SIG-M5 (cell line): ENCODE measurements around the gene ALB.

Experiments used
- DNase-seq: peaks from one replicate; lab custom pipeline; 2025; lab: John Stamatoyannopoulos, UW

ALB gene

DNA sequence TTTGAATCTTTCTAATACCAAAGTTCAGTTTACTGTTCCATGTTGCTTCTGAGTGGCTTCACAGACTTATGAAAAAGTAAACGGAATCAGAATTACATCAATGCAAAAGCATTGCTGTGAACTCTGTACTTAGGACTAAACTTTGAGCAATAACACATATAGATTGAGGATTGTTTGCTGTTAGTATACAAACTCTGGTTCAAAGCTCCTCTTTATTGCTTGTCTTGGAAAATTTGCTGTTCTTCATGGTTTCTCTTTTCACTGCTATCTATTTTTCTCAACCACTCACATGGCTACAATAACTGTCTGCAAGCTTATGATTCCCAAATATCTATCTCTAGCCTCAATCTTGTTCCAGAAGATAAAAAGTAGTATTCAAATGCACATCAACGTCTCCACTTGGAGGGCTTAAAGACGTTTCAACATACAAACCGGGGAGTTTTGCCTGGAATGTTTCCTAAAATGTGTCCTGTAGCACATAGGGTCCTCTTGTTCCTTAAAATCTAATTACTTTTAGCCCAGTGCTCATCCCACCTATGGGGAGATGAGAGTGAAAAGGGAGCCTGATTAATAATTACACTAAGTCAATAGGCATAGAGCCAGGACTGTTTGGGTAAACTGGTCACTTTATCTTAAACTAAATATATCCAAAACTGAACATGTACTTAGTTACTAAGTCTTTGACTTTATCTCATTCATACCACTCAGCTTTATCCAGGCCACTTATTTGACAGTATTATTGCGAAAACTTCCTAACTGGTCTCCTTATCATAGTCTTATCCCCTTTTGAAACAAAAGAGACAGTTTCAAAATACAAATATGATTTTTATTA, 28.3 kb downstream of the ALB start:
- no peak for DNase-seq

DNA sequence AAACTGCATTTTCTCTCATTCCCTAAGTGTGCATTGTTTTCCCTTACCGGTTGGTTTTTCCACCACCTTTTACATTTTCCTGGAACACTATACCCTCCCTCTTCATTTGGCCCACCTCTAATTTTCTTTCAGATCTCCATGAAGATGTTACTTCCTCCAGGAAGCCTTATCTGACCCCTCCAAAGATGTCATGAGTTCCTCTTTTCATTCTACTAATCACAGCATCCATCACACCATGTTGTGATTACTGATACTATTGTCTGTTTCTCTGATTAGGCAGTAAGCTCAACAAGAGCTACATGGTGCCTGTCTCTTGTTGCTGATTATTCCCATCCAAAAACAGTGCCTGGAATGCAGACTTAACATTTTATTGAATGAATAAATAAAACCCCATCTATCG, 29.1 kb downstream of the ALB start:
- no peak for DNase-seq

DNA sequence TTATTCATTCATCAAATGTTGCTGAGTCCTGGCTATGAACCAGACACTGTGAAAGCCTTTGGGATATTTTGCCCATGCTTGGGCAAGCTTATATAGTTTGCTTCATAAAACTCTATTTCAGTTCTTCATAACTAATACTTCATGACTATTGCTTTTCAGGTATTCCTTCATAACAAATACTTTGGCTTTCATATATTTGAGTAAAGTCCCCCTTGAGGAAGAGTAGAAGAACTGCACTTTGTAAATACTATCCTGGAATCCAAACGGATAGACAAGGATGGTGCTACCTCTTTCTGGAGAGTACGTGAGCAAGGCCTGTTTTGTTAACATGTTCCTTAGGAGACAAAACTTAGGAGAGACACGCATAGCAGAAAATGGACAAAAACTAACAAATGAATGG, 30.2 kb downstream of the ALB start:
- DNase-seq, result no peak

DNA sequence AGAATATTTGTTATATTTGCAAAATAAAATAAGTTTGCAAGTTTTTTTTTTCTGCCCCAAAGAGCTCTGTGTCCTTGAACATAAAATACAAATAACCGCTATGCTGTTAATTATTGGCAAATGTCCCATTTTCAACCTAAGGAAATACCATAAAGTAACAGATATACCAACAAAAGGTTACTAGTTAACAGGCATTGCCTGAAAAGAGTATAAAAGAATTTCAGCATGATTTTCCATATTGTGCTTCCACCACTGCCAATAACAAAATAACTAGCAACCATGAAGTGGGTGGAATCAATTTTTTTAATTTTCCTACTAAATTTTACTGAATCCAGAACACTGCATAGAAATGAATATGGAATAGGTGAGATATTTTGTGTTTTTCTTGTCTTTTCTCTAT, 31.9 kb downstream of the ALB start, which contains the start of gene AFP:
TSS of gene AFP (plus strand) at position 238 of the 400 bp plus-strand sequence. CDS start at position 280, 42 bp downstream.
- DNase-seq, result no peak

DNA sequence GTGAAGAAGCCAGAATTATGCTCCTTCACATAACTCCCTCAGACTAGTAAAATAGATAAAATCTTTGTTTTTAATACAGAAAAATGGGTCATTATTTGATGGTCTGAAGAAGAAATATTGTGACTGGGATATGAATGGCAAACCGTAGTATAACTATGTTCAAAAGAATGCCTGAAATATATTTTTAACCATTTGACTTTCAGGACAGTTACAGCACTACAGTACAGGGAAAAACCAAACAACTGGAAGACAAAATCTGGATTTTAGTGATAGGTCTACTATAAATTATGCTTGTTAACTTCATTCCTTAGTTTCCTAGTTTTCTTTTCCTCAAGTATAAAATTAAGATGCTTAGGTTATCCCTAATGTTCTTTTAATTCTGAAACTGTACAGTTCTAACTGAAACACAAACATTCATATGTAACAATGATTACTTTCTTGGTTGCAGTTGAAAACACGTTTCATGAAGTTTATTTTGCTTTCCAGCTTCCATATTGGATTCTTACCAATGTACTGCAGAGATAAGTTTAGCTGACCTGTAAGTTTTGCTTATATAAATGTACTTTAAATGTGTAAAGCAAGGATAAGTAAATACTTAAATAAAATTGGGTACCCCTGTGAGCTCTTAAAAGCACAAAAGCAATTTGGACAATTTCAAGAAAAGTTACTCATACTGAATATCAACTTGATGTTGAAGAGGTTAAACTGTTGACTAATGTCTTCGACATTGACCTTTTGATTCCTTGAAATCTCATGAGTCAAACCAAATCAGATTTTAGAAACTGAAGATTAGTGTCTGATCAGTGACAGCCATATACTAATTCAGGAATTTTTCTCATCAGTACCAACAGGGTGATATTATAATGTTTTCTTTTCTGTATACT, 32.8 kb downstream of the ALB start:
- no peak for DNase-seq

DNA sequence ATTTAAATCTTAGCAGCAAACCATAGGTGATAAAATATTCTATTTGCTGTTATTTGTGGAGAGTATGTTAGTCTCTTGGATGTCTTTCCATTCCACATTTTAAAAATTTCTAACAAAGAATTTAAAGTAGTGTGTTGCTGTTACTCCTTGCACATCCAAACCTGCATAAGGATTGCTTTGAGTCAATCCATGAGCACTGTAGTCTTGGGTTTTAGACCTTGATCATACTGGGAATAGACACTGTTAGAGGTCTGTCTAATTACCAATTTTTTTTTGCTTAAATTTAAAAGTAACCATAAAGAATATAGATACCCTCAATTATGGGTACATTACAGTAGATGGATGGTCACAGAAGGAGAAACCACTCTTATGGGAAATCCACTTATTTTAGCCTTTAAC, 33.5 kb downstream of the ALB start:
- no peak for DNase-seq

DNA sequence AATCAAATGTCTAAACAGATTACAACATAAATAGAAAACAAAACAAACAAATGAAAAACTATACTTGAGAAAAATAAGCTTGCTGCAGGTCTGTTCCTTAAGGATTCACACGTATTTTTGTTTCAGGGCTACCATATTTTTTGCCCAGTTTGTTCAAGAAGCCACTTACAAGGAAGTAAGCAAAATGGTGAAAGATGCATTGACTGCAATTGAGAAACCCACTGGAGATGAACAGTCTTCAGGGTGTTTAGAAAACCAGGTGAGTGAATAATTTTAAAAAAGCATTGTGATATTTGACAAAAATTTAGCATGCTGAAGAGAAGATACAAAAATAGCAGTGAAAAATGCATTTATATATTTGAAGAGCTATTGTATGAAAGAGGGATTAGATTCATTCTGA, 34.0 kb downstream of the ALB start:
- no peak for DNase-seq

DNA sequence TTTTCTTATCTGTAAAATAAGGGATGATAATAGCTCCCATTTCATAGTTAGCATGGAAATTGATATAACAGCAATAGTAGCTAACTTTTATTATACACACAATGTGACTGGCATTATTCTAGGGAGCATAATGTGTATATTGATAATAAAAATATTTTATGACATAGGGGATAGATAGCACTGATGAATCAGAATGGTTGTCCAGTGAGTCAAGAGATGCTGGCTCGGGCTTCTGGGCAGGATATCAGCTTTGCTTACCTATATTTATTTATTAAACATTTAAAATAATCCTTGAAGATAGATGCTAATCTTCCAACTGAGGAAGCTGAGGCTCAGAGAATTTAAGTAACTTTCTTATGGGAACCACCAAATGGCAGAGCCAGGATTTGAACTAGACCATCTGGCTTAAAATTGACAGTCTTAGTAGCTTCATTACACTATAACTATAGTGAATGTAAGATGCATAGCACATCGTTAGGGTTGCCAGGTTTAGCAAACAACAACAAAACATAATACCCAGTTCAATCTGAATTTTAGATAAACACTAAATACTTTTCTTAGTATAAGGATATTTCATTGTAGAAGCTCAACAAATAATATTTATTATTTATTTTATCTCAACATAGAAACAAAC, 34.6 kb downstream of the ALB start:
- DNase-seq, result no peak

DNA sequence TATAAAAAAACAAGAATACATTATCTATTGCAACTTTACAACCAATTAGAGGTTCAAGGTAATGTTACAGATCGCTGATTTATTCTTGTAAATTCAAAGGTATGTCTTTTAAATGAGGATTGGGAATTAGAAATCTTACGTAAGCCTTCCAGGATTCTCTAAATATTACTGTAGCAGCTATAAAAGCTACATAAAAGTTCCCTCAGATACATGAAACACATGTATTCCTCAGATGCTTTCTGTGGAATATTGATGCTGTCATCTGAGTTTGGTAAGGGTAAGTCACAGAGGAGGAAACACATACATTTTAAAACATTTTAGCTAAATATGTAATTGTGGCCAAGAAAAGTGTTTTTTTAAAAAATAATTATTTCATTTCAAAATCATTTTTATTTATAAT, 35.4 kb downstream of the ALB start:
- DNase-seq, result no peak

DNA sequence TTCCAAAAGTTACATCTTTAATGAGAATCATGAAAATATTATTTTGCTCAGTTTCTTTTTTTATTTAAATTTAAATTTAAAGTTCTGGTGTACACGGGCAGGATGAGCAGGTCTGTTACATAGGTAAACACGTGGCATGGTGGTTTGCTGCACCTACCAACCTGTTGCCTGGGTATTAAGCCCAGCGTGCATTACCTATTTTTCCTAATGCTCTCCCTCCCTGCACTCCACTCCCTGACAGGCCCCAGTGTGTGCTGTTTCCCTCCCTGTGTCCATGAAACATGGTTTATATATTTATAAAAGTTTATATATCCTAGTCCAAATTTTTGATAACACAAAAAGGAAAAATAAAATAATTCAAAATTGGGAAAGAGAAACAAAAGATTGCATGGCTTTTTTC, 35.9 kb downstream of the ALB start:
- DNase-seq, result no peak

DNA sequence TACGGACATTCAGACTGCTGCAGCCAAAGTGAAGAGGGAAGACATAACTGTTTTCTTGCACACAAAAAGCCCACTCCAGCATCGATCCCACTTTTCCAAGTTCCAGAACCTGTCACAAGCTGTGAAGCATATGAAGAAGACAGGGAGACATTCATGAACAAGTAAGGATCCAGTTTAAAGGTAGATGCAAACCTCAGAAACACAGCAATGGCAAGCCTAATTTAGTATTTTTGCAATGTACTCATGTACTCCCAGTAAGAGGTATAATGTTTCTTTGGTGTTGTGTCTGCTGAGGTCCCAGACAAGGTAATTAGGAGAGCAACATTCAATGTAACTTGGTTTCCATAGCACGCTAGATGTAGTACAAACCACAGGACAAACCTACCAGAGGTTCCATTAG, 36.6 kb downstream of the ALB start:
- no peak for DNase-seq

DNA sequence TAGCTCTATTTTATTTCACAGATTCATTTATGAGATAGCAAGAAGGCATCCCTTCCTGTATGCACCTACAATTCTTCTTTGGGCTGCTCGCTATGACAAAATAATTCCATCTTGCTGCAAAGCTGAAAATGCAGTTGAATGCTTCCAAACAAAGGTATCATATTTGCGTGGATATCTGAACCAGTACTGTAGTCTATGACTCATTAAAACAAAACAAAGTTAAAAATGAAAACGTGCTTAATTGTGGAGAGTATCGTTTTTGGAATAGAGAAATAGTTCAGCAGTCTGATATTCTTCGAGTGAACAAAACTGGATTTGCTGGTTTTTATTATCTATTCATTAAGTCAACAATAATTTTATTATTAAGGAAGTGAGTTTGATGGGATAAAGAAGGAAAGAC, 38.2 kb downstream of the ALB start:
- no peak for DNase-seq

DNA sequence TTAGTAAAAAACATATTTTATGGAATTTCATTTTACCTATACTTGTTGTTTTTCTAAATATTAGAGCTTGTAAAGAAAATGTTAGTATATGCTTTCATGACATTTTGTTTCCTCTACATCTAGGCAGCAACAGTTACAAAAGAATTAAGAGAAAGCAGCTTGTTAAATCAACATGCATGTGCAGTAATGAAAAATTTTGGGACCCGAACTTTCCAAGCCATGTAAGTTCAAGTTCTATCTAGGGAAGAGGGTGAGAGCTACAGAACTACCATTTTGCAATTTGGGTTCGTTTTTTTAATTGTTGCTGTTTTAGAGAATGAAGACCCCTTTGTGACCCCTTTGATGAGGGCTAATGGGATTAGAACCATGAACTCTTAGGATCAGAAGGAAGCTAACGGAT, 39.1 kb downstream of the ALB start:
- DNase-seq, result no peak

DNA sequence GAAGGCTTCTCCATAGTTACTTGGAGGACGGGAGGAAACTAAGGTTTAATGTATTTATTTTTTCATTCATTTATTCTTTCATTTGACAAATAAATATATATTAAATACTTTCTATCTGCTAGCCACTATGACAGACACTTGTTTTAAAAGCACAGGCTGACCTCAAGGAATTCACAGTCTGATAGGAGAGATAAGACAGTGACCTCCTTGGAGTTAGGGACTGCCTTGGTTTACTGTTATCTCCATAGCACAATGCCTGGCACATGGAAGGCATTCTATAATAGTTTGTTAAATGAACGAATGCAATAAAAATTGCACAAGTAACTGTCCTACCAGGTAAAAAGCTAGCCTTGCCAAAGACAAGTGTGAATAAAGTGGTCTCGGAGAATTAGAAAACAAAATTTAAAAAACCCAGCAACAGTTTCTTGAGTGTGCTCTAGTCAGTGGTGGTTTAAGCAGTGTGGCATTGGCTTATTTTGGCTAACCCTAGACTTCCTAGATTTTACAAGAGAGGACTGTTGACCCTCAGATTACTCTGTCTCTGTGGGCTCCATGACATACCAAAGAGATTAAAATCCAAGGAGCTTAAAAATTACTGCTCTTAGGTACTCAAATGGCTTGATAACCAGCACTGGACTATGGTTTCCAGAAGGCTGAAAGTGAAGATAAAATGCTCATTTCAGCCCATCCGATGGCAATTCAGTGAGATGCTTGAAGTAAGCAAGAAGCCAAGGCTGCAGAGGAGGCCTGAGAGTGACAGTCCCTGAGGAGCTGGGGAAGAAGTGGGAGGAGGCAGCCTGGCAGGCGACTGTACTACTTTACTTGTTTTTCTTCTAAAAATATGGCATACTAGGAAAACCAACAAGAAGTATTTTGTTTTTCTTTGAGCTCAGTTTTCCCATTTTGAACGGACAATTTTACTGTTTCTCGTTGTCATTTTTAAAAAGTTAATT, 41.6 kb downstream of the ALB start:
- no peak for DNase-seq

DNA sequence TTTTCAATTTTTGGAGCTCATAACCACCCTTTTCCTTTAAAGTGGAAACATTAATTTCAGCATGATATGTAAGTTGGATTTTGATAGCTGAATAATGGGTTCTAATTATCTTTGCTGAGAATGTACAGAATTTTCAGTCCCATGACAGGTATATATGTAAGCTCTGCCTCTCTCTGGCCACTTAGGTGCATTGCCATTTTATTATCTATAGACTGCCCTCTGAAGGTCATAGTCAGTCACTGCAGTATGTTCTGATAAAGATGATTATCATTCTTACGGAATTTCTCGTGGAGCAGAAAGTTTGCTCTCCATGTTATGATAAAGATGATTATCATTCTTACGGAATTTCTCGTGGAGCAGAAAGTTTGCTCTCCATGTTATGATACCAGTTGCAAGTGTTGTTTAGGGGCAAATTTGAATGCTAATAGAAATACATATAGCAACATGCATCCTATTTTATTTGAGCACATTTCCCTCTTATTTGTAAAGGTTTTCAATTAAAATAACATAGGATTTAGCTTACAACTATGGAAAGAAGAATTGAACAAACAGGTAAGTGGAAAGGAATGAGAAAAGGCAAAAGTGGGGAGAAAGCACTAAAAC, 42.4 kb downstream of the ALB start:
- DNase-seq, result no peak

DNA sequence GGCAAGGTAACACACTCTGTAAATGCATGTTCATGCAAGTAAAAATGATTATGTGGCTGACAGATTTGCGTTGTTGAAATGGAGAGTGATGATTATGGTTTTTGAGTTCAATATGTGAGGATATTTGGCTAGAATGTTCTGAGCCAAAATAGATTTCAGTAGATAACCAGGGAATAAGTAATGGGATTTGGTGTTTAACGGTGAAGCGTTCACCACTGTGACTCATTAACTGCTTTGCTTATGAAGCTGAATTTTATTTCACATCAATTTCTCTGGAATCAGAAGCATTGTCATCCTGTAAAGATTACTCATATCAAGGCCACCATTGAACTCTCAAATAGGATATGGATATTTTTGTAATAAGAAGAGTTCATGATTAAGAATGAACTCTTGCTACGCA, 43.6 kb downstream of the ALB start:
- DNase-seq, result no peak

DNA sequence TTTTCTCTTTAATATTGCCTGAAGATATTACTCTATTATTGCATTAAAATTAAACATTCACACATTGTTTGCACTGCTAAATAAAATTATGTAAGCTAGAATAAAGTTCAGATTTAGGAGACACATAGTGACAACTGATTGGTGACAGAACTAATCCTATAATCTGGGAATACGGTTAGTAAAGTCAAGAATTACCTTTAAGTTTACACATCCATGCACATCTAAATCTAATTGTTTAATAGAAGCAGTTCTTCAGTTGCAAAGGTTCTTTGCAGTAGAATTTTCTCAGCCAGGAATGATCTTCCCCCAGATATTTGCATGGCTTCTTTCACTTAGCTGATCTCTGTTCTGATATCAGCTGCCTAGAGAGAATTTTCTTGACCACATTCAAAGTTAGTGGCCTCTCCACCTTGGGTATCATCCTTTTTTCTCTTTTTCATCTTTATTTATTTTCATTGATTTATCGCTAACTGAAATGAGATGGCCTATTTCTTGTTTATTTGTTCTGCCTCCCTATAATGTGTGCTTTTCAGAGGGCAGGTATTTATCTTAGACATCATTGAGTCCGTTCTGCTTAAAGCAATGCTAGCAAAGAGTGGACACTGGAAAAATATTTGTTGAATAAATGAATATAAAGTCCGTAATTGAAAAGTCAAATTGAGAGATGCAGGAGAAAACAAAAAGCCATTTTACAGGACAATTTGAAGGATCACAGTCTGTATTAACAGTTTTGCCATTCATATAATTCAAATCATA, 44.5 kb downstream of the ALB start:
- DNase-seq, result no peak

DNA sequence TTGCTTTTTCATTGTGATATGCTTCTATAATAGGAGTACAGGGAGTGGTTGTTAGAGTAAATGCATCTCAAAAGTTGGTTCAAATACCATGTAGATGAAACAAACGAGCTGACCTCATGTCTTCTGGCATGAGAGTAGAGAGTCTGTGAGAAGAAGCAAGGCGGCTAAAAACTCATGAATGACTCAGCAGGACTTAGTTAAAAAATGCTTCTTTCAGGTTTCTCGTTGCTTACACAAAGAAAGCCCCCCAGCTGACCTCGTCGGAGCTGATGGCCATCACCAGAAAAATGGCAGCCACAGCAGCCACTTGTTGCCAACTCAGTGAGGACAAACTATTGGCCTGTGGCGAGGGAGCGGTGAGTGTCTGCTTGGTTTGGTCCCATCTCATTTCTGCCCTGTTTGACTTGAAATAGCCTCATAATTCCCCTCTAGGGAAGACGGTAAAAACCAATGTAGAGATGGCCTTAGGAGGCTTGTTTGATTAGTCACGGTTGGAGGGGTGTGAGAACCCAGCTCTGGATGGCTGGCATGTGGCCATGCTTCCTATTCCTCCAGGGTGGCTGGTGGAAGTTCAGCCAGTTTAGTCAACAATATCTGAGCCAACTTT, 46.4 kb downstream of the ALB start:
- DNase-seq, result no peak

DNA sequence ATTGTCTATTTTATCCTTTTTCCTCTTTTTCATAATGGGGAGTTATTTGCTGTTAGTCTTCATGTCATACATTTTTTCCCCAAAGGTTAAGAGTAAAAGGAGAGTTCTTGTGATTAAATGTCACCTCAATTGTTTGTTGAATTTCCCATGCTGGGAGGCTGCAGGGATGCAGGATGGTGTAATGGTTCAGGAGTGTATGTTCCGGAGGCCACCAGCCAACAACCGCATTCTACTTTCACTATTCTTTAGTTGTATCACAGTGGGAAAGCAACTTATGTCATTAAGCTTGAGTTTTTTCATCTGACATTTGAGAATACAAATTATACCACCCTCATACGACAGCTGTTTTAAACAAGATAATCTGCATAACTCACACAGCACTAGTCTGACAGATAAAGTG, 47.3 kb downstream of the ALB start:
- DNase-seq, result no peak
